ENCODE data around the gene LINGO1. TPM values are rescaled to one million over a fixed set of nuclear protein-coding genes. Genes with fewer than 3 reads are reported as not detected.

LINGO1 gene
- total RNA-seq, 2 experiments from 2014 or later: not detected

GRCh38 chr15:77633134-77633912, 611 bp upstream of the LINGO1 start:
- no peak overlapping the region for H3K4me2 ChIP-seq (ENCODE audit: low read length)
- no peaks in the 10 kb centered on the region for H3K9me2 ChIP-seq (ENCODE audit: insufficient read depth, low read length)
- CTCF ChIA-PET (ENCODE audit: unreplicated experiment): no interaction called here
- POLR2A ChIA-PET: no interaction called here
- H3K27ac ChIP-seq (ENCODE audit: low read depth, low read length, poor library complexity, severe bottlenecking): no peak overlapping the region
- peak; percentile 69 for DNase-seq (ENCODE audit: low spot score)
- no peak overlapping the region for H3K4me3 ChIP-seq (ENCODE audit: low read depth, low read length, poor library complexity, severe bottlenecking)
- H3K9me3 ChIP-seq (ENCODE audit: low read length): no peaks in the 10 kb centered on the region
- no peaks in the 10 kb centered on the region for H3K4me1 ChIP-seq (ENCODE audit: insufficient read depth, low read length, poor library complexity, severe bottlenecking)
- TF ChIP-seq CTCF (conservative IDR thresholded peaks at IDR 0.05; ENCODE audit: low read length) (peak; percentile 96), EZH2phosphoT487 (IDR thresholded peaks at IDR 0.05; ENCODE audit: borderline replicate concordance, low read depth, low read length) (no peak)
- no peaks in the 10 kb centered on the region for H3K36me3 ChIP-seq (ENCODE audit: insufficient read depth, low read length)
- intact Hi-C loops (cut with micrococcal nuclease; ENCODE audit: unreplicated experiment): loop anchor here (1.0 kb wide), 1 partner anchor 188 kb away; no protein-coding TSS in a partner anchor
- no TSS peak for BruUV-seq (replicated peaks)
- no peaks in the 10 kb centered on the region for H4K20me1 ChIP-seq (ENCODE audit: insufficient read depth, low read length)
- H3K79me2 ChIP-seq (ENCODE audit: insufficient read depth, low read depth, low read length): no peaks in the 10 kb centered on the region
- no peak overlapping the region for H2AFZ ChIP-seq (ENCODE audit: low read length)

GRCh38 chr15:77631745-77632533, 773 bp downstream of the LINGO1 start:
- ChIA-PET CTCF (ENCODE audit: unreplicated experiment) (no interaction called here), POLR2A (no interaction called here)
- Histone ChIP-seq H3K79me2 (ENCODE audit: insufficient read depth, low read depth, low read length) (no peaks in the 10 kb centered on the region), H3K36me3 (ENCODE audit: insufficient read depth, low read length) (no peaks in the 10 kb centered on the region), H3K9me2 (ENCODE audit: insufficient read depth, low read length) (no peaks in the 10 kb centered on the region), H3K4me2 (ENCODE audit: low read length) (no peak overlapping the region), H4K20me1 (ENCODE audit: insufficient read depth, low read length) (no peaks in the 10 kb centered on the region), H3K4me3 (ENCODE audit: low read depth, low read length, poor library complexity, severe bottlenecking) (no peak overlapping the region), H3K27ac (ENCODE audit: low read depth, low read length, poor library complexity, severe bottlenecking) (no peak overlapping the region), H3K4me1 (ENCODE audit: insufficient read depth, low read length, poor library complexity, severe bottlenecking) (no peaks in the 10 kb centered on the region), H3K9me3 (ENCODE audit: low read length) (no peaks in the 10 kb centered on the region), H2AFZ (ENCODE audit: low read length) (no peak overlapping the region)
- no TSS peak for BruUV-seq (replicated peaks)
- no peak for DNase-seq (ENCODE audit: low spot score)
- TF ChIP-seq CTCF (conservative IDR thresholded peaks at IDR 0.05; ENCODE audit: low read length) (no peak), EZH2phosphoT487 (IDR thresholded peaks at IDR 0.05; ENCODE audit: borderline replicate concordance, low read depth, low read length) (no peak)
- intact Hi-C loops (cut with micrococcal nuclease; ENCODE audit: unreplicated experiment): no loop called here
